Suppressor macrophage treated with lipopolysaccharide for 4 hours (primary cell): ENCODE measurements around the gene PTPRH.
A peak's percentile ranks its signal among the peaks of the same experiment; 100 is the strongest.

Experiments used
- DNase-seq: peaks from one replicate; pipeline ENCODE4 v3.0.0-alpha.2; 2020

Gene PTPRH

DNA sequence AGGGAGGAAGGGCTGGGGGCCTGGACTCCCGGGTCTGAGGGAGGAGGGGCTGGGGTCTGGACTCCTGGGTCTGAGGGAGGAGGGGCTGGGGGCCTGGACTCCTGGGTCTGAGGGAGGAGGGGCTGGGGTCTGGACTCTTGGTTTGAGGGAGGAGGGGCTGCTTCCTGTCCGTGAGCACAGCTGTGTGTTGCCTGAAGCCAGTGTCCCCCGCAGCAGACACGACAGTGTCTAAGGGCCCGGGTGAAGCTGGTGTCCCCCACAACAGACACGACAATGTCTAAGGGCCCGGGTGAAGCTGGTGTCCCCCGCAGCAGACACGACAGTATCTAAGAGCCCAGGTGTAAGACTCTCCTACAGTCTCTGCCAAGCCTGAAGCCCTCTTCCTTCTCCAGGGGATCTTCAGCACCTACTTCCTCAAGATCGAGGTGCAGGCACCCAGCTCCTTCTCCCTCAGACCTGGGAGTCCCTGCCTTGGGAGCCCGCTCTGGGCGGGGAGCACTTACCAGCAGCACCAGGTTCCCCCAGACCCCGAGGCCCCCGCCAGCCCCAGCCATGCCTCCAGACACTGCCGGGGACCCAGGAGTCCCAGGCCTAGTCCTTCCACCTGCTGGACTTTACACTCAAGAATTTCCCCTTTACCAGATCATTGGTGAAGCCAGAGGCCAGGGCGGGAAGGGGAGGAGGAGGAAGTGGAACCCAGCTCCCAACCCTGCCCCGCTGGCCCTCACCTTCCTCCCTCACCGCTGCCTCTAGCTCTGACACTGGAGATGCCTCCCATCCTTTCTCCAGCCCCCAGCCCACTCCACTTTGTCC, at the start of gene PTPRH:
TSS of gene PTPRH (minus strand) at position 622 of the 813 bp plus-strand sequence. CDS start at position 554, 68 bp downstream.
- DNase-seq: no peak

- DNase-seq: no peak
These were observed 49.2 kb upstream of the PTPRH start for GRCh38 chr19:55258476-55258827.

- peak; percentile 49 for DNase-seq
These were observed 48.4 kb upstream of the PTPRH start for GRCh38 chr19:55257461-55258420.

GRCh38 chr19:55256562-55257460, 47.5 kb upstream of the PTPRH start:
- no peak for DNase-seq

DNA sequence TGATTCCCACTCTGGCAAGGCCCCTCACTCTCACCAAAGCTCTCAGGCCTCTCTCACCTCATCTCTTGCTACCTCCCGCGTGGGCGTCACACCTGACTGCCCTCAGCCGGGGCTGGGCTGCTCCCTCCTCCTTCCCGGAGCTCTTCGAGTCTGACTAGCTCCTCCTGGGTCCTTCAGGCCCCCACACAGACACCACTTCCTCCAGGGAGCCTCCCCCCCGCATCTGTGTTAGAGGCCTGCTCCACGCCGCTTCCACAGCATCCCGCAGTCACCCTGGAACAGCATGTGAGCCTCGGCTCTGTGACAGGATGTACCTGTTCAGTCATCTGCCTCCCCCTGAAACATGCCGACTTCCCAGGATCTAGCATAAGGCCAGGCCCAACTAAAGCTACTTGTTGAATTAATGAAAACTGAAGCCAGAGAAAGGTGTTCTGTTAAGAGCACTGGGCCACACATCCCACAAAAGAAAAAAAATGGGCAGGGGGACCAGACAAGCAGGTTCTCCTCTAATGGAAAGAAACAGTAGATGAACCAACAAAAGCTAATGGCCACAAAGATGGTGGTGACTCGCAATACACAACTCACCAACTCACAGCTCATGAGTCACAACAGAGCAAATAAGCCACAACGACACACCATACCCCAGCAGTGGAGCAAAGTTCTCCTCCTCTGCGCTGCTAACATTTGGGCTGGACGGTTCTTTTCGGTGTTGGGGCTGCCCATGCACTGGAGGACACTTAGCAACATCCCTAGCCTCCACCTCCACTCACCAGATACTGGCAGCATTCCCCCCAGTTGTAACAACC, 46.5 kb upstream of the PTPRH start:
- peak; percentile 58 for DNase-seq

GRCh38 chr19:55254625-55254977, 45.3 kb upstream of the PTPRH start:
- no peak for DNase-seq

- DNase-seq: peak; percentile 84
These were observed 44.7 kb upstream of the PTPRH start for GRCh38 chr19:55253842-55254624.

- no peak for DNase-seq
These were observed 43.7 kb upstream of the PTPRH start for GRCh38 chr19:55252760-55253663.

DNA sequence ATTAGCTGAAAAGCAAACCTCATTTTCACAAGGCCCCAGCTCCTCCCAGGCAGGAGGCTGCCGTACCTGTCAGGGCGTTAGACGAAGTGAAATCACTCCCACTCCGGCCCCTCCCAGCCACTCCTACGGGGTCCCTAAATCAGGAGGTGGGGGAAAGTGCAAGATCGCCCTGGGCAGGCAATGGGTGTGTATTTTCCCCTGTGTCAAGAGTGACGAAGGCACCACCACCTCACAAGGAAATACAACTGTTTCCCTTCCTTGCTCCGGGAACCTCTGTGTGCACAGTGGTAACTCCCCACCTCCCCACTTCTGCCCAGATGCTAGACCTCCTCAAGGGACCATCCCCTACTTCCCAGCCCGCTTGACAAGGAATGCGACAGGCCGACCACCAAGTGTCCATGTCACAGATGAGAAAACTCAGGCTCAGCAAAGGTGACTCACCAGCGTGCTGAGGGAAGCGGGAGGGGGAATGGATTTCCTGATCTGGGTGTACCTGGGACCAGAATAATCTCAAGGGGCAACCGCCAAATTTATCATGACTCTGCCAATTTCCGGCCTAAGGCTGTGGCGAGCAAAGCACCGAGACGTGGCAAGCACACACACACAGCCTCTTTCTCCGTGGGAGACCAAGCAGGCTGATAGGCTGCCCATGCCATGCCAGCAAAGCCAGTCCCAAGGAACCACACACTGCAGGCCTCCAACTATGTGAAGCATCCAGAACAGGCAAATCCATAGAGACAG, 42.2 kb upstream of the PTPRH start:
- DNase-seq: no peak

DNA sequence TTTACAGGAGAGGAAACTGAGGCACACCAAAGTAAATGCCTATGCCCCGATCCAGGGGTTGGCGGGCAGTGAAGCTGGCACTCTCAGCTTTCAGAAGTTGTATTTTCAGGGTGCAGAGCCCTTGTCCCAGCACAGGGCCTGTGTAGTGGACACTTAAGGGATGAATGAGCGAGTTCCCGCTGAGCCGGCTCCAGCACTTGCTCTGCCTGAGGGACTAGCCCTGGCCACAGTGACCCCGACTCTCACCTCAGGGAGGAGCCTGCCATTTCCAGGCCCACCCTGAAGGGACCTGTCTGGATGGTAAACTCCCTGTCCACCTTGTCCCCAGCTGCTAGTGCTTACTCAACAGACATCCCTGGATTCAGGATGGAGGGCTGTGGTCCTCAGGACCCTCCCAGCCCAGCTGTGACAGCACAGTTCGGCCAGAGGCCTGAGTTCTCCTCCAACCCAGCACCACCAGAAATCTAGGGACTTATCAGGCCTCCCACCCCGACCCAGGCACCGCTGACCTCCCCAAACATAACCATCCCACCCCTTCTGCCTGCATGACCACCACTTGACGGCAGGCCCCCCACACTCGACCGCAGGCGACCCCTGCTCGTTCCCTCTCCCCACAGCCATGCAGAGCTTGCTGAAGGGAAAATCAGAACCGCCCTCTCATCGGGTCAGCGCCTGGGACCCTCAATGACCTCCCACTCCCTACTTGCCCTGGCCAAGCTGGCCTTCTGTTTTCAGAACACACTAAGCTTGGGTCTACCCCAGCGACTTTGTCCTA, 41.1 kb upstream of the PTPRH start:
- no peak for DNase-seq

DNA sequence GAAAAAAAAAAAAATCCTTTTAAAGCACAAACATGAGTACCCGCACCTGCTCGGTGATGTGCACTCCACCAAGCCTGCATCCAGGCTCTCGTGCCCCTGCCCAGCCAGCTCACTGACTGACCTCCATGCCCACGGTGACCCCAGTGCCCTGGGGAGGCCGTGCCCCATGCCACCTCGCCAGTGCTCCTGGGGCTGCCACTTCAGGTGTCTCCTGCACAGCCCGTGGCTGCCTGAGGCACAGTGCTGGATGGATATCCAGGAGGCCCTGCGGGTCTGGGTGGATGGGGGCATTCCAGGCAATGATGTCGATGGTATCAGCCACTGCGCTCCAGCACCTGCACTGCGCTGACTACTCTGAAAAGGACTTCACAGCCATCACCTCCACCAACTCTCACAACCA, 40.5 kb upstream of the PTPRH start:
- no peak for DNase-seq

DNA sequence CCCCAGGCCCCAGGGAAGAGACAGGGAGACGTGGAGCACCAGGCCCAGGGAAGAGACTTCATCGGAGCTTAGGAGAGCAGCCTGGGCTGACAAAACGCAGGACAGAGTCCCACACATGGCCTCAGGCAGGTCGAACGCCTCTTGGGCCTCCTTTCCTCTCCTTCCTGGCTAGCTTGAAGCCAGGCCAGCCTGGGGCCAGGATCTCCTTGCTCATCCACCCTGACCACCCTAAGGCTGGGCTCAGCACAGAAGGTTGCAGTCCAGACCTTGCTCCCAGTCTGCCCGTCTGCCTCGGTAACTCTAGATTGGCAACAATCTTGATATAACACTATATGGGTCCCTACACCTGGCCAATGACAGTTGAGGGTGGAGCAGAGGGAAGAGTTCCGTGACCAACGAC, 39.4 kb upstream of the PTPRH start:
- no peak for DNase-seq

GRCh38 chr19:55248166-55248675, 38.9 kb upstream of the PTPRH start:
- DNase-seq: no peak

DNA sequence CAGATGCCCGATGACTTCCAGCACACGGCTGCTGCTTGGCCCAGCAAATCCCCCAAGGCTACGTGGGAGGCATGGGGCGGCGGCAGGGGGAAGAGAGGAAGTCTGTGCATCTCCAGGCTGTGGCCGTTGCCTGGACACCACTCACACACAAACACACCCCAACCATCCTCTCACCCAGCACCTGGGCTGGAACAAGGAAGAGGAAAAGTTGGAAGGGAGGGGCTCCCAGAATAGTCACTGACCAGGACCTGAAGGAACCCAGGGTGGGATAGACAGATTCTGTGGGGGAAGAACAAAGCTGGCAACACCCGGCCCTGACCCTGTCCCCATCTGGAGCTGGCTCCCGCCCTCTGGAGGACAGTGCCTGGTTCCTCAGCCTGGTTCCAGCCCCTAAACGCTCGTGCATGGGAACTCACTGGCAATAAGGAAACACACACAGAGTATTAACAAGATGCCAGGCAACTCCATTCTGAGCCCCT, 38.4 kb upstream of the PTPRH start:
- peak; percentile 31 for DNase-seq

- no peak for DNase-seq
These were observed 37.5 kb upstream of the PTPRH start for GRCh38 chr19:55246462-55247451.

DNA sequence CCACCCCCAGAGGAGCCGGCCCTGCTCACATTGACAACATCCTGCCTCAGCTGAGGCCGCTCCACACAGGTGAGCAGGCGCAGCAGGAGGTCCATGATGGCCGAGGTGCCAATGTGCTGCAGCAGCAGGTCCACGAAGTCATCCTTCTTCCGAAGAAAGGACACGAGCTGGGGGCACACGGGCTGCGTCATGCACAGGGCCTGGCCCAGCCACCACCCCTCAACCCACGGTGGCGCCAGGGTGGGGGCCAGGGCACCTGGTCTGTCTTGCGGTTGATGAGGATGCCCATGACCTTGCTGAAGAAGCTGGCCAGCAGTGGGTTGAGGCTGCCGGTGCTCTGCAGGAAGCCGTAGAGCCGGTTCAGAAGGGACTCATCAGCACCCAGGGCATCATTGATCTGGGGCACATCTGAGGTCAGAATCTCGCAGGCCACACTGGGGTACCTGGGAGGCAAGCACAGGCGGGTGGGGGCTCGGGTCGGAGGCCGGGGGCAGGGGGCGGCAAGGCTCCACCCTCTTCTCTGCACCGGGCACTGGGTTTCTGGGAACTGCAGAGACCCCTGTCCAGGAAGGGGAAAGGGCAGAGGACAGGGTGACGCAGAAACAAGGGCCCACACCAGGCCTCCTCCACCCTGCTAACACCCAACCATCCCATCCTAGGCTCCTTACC, 36.1 kb upstream of the PTPRH start:
- DNase-seq: no peak
